Activated CD4-positive, alpha-beta T cell treated with anti-CD3 and anti-CD28 coated beads for 1 hour (primary cell): Measurements from ENCODE around the gene EIF2S2.

ENCODE experiments used
- DNase-seq: peaks from one replicate; pipeline ENCODE4 v3.0.0-alpha.2; 2020

The EIF2S2 gene

GRCh38 chr20:34115232-34115631 is 3.2 kb upstream of the EIF2S2 start:
- DNase-seq = no peak

DNA sequence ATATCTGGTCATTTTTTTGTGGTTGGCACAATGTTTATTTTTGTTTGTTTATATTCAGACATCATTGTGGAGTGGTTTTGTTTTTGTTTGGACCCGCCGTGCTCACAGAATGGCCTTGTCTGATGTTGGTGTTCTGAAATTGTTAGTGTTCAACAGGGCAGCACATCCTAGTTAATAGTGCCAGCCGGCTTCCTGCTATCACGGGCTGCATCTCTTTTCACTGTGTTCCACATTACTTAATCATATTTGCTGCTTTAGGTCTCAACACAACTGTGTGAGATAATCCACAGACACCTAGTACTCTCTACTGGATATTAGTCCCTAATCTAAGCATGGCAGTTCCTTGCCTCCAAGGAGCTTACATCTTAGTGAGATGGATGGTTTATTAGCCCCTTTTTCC is 2.8 kb upstream of the EIF2S2 start:
- no peak for DNase-seq

DNA sequence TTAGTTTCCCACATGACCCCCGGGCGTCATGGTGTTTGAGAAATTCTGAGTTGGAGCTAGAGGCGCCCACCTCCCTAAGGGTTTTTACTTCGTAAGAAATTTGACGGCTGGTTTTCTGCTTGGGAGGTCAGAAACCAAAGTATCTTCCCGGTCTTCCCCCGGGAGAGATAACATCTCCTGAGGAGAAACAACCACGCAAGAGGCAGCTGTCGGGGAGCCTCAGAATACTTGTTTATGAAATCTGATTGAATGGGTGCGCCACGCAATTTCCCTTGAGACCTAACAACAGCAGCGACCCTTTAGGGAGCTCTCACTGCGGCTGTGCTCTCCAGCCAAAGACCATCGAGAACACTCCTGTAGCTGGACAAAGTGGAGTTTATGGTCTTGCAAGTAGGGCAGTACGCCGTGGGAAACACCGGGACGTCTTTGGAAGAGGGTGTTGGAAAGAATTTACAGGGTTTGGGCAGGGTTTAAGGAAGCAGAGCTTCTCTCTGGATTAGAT is 608 bp upstream of the EIF2S2 start:
- no peak for DNase-seq

GRCh38 chr20:34110745-34111641 is 1.1 kb downstream of the EIF2S2 start:
- no peak for DNase-seq

DNA sequence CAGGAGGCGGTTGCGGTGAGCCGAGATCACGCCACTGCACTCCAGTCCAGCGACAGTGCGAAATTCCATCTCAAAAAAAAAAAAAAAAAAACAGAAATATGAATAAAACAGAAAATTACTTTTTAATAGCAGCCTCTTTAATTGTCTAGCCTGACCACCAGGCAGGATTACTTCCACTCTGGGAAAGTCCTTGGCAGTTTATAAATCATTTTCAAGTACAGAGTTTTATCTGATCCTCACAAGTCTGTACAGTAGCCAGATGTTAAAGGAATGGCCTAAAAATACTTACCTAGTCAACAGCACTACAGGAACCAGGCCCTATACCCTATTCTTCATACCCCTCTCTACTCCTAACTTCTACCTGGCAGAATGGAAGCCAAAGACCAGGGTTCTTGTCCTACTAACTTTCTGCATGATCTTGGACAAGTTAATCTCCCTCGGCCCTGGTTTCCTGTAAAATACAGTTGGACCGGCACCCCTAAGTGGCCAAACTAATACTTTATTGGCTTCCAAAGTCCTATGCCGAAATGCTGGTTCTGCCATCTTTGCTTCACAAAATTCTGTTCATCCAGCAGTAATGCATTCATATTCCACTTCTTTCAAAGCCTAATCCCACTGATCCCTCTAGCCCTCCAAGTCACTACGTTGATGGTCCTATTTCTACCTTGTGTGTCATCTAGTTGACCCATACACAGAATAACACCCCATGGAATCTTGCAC is 1.9 kb downstream of the EIF2S2 start:
- DNase-seq = no peak

- DNase-seq = no peak
Observed at GRCh38 chr20:34109442-34109841, 2.6 kb downstream of the EIF2S2 start.

- no peak for DNase-seq
Observed at GRCh38 chr20:34108616-34109174, 3.3 kb downstream of the EIF2S2 start.

GRCh38 chr20:34105978-34106675 is 5.9 kb downstream of the EIF2S2 start:
- DNase-seq = no peak

DNA sequence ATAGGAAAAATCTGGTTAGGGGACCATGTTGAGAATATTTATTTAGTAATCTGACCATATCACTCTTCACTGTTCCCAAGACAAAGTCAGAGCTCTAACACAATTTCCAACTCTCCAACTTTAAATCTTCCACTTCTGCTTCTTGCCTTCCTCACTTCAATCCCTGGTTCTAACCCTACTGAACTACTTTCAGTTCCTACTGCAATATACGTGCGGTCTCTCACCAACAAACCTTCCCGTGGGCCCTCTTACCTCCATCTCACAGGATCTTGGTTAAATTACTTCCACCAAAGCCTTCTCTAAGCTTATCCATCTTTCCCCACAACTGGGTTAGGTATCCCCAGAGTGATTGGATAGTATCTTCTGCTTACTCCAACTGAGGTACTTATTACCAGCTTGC is 8.0 kb downstream of the EIF2S2 start:
- DNase-seq = no peak

GRCh38 chr20:34102342-34102741 is 9.7 kb downstream of the EIF2S2 start:
- no peak for DNase-seq

- no peak for DNase-seq
Observed at GRCh38 chr20:34100576-34100975, 11.5 kb downstream of the EIF2S2 start.

GRCh38 chr20:34099675-34100074 is 12.4 kb downstream of the EIF2S2 start:
- DNase-seq = no peak

DNA sequence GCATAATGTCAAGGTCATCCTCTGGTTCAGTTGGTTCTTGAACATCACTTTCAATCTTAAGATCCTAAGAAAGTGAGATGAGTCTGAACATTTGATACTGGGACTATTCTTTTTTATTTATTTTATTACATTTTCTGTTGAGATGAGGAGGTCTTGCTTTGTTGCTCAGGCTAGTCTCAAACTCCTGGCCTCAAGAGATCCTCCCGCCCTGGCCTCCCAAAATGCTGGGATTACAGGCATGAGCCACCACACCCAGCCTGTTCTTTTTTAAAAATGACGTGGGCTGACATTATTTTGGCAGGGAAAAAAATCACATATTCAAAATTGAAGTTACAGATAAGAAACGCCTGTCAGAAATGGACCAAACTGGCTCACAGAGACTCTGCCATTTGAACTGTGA is 13.5 kb downstream of the EIF2S2 start:
- DNase-seq = no peak

DNA sequence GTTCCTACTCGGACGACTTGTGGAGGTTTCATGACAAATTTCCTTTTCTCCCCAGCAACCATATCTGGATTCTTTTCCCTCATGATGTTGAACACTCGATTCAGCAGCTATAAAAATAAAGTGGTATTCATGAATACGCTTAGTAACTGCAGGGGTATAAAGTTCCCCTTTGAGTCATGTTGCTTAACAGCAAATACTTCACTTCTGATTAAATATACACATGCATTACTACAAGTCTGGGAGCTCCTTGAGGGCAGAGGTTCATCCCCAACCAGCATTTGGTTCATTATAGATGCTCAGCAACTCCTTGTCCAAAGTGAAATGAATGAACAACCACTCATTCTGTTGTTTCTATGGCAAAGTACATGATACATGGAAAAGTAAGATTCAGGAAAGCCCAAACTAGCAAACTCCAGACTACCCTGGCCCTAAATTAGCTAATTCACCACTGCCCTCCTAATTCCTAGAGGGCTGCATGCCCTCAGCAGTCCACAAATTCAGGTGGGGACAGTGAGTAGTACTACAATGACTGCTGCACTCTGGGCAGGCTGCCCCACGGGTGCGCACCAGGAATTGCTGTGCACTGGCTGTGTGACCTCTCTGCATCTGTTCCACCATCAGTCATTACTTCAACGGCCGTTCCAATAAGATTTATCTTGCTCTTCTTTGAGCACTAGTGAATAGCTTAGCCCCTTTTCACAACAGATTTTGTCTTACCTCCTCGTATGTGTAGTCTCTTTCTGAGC is 15.2 kb downstream of the EIF2S2 start:
- no peak for DNase-seq

- no peak for DNase-seq
Observed at GRCh38 chr20:34095825-34096224, 16.2 kb downstream of the EIF2S2 start.

- no peak for DNase-seq
Observed at GRCh38 chr20:34093895-34094294, 18.1 kb downstream of the EIF2S2 start.

DNA sequence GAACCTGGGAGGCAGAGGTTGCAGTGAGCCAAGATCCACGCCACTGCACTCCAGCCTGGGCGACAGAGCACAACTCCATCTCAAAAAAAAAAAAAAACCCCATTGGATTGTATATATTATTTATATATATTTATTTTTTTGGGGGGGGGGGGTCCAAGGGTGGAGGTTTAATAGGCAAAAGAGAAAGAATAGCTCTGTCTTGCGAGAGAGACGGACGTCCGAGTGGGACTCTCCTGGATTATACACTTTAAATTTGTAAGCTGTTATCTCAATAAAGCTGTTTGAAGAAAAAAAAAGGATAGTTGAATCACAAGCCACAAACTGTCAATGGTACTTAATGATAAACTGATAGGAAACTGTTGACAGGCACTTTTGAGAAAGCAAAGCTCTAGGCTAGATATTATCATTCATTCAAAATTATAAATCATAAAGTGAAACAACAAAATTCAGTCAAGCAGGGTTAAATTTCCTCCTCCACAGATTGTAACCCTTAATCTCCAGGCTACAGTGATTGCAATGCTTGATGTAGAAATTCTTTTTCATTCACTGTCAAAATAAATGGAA is 20.3 kb downstream of the EIF2S2 start:
- DNase-seq = no peak

DNA sequence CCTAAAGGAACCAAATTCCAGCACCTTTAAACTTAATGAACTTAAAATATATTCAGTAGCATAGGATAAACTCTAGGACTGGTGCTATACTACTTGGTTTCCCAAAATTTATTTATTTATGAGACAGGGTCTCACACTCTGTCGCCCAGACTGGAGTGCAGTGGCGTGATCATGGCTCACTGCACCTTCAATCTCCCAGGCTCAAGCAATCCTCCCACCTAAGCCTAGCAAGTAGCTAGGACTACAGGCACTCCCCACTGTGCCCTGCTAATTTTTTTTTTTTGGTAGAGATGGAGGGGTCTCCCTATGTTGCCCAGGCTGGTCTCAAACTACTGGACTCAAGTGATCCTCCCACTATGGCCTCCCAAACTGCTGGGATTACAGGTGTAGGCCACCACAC is 21.4 kb downstream of the EIF2S2 start:
- no peak for DNase-seq

DNA sequence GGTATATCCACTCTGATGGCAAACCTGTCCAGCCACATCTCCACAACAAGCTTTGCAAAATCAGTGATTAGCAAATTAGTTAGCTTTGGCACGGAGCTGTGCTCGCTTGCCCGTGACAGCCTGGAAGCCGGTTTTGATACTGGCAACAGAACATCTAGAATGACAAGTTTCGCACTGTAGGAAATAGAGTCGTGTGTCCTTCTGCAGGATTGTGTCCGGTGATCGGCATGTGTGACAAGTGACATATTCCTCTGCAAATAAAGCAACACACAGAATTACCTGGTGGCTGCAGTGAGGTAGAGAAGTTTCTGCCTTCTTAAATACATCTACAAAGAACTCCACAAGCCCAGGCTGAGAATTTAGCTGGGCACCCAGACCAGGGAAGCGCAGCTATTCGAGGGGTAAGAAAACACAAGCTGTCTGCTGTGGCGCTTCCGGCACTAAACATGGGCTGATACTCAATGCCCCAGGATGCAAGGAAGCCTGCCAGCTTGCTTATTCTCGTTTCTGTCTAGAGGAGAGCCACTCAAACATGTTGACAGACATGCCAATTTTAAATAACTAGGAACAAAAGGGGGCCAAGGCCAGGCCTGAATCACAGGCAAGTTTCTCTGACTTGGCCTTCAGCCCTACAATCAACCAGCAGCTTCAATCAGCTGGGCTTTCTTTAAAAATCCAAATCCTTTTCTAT is 22.2 kb downstream of the EIF2S2 start:
- no peak for DNase-seq

DNA sequence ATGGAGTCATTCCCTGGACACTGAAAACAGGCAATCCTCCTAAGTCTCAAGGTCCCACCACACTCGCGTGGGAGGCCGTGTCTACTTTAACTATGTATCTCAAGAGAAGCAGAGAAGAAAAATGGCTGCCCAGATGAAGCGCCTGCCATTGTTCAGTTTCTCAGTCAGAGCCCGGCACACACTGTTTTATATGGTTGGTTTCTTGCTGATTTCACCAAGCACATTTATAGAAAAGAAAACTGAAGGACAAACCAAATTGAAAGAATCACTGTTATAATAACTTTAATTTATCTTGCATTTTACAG is 22.9 kb downstream of the EIF2S2 start:
- DNase-seq = no peak

DNA sequence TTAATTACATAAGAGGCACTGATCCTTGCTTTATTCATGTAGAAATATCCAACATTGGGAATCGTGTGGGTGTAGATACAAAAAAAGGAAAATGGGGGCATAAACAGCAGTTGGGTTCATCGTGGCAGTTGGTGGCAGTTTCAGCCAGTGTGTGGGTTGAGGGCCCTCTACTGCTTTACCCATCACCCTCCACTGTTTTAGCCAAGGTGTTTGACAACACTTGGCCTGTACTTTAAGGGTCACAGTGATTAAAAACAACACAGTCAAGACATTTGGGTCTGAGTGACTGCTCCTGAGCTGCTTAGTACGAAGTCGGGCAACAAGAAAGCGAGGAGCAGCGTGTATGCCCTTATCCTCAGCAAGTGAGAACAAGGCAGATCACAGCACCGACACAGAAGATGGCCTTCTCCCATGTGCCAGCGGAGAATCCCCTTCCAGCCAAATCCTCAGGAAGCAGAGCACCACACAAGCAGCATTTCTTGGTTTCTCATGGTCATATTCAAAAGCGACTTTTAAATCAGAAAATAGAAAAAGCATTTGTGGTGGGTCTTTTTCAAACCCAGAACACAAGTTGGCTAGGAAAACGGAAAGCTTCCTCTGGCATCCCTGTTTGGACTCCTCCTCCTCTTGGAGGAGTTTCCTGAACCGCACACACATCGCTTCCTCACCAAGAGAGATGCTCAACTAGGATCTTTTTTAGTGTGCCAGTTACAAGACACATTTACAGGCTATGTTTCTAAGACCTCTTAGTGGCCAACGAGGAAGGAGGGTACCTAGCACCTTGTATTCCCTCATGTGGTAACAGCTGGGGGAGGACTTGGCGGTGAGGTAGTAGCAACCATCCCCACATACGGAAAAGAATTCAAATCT is 23.5 kb downstream of the EIF2S2 start:
- DNase-seq = no peak
